Activated T-cell treated with anti-CD3 and anti-CD28 coated beads, Interleukin-2, amount 50 U/mL, for 24 hours (primary cell): ENCODE measurements around the gene KCNC3.
A peak's percentile ranks its signal among the peaks of the same experiment; 100 is the strongest.
"Not testable (repeated sequence)": the region's sequence is repeated elsewhere in the genome, so short reads cannot be mapped to it uniquely, and the experiment has no call there.

Experiments
- DNase-seq: peaks from one replicate; pipeline ENCODE4 v3.0.0-alpha.2; 2020
- H3K27ac Mint-ChIP-seq: 2 replicates; pipeline ENCODE4 v1.8.0; 2020; ENCODE audit warnings: mild to moderate bottlenecking, mixed read lengths
- H3K27me3 Mint-ChIP-seq: 2 replicates; pipeline ENCODE4 v1.8.0; 2020; ENCODE audit warnings: mixed read lengths
- H3K36me3 Mint-ChIP-seq: 2 replicates; pipeline ENCODE4 v1.8.0; 2020; ENCODE audit warnings: low read depth, mixed read lengths
- H3K4me1 Mint-ChIP-seq: 2 replicates; pipeline ENCODE4 v1.8.0; 2020; ENCODE audit warnings: low read depth, mixed read lengths
- H3K4me3 Mint-ChIP-seq: 2 replicates; pipeline ENCODE4 v1.8.0; 2020; ENCODE audit warnings: mild to moderate bottlenecking, moderate library complexity, mixed read lengths
- H3K9me3 Mint-ChIP-seq: 2 replicates; pipeline ENCODE4 v1.8.0; 2020; ENCODE audit warnings: mixed read lengths

KCNC3 gene

GRCh38 chr19:50334741-50335421 lies 5.7 kb upstream of the KCNC3 start:
- no peak for DNase-seq
- Mint-ChIP-seq H3K9me3 (peaks cover 3% of the 10 kb centered on the region), H3K27ac (no peak overlapping the region), H3K27me3 (peaks cover 45% of the 10 kb centered on the region), H3K4me1 (peaks cover 47% of the 10 kb centered on the region), H3K36me3 (peaks cover 2% of the 10 kb centered on the region), H3K4me3 (no peak overlapping the region)

GRCh38 chr19:50333737-50334617 lies 4.8 kb upstream of the KCNC3 start:
- peak overlapping the region; percentile 73 for H3K4me3 Mint-ChIP-seq
- peak; percentile 90 for DNase-seq
- peaks cover 8% of the 10 kb centered on the region for H3K9me3 Mint-ChIP-seq
- H3K36me3 Mint-ChIP-seq, result peaks cover 7% of the 10 kb centered on the region
- H3K27me3 Mint-ChIP-seq, result peaks cover 54% of the 10 kb centered on the region
- H3K4me1 Mint-ChIP-seq, result peaks cover 54% of the 10 kb centered on the region
- peak overlapping the region; percentile 90 for H3K27ac Mint-ChIP-seq

- Mint-ChIP-seq H3K36me3 (peaks cover 7% of the 10 kb centered on the region), H3K4me1 (peaks cover 54% of the 10 kb centered on the region), H3K27ac (peak overlapping the region; percentile 90), H3K9me3 (peaks cover 8% of the 10 kb centered on the region), H3K27me3 (peaks cover 53% of the 10 kb centered on the region), H3K4me3 (peak overlapping the region; percentile 73)
- peak; percentile 92 for DNase-seq
Observed at GRCh38 chr19:50333235-50333736, 4.1 kb upstream of the KCNC3 start.

- peaks cover 59% of the 10 kb centered on the region for H3K4me1 Mint-ChIP-seq
- H3K9me3 Mint-ChIP-seq, result peaks cover 8% of the 10 kb centered on the region
- peaks cover 7% of the 10 kb centered on the region for H3K36me3 Mint-ChIP-seq
- H3K27ac Mint-ChIP-seq, result no peak overlapping the region
- peak overlapping the region; percentile 73 for H3K4me3 Mint-ChIP-seq
- no peak for DNase-seq
- peaks cover 57% of the 10 kb centered on the region for H3K27me3 Mint-ChIP-seq
Observed at GRCh38 chr19:50332244-50333038, 3.3 kb upstream of the KCNC3 start.

- Mint-ChIP-seq H3K4me3 (peak overlapping the region; percentile 73), H3K4me1 (peaks cover 64% of the 10 kb centered on the region), H3K27ac (no peak overlapping the region), H3K36me3 (peaks cover 7% of the 10 kb centered on the region), H3K27me3 (peaks cover 59% of the 10 kb centered on the region), H3K9me3 (peaks cover 8% of the 10 kb centered on the region)
- DNase-seq, result no peak
Observed at GRCh38 chr19:50331994-50332243, 2.7 kb upstream of the KCNC3 start.

GRCh38 chr19:50331221-50331993 lies 2.2 kb upstream of the KCNC3 start:
- Mint-ChIP-seq H3K27me3 (peaks cover 65% of the 10 kb centered on the region), H3K4me1 (peaks cover 69% of the 10 kb centered on the region), H3K27ac (peak overlapping the region; percentile 68), H3K4me3 (peak overlapping the region; percentile 73), H3K36me3 (peaks cover 7% of the 10 kb centered on the region), H3K9me3 (peaks cover 8% of the 10 kb centered on the region)
- DNase-seq, result no peak

GRCh38 chr19:50330365-50331078 lies 1.3 kb upstream of the KCNC3 start:
- DNase-seq, result peak; percentile 84
- Mint-ChIP-seq H3K27ac (peak overlapping the region; percentile 65), H3K9me3 (peaks cover 8% of the 10 kb centered on the region), H3K4me3 (peak overlapping the region; percentile 66), H3K4me1 (peaks cover 68% of the 10 kb centered on the region), H3K36me3 (peaks cover 7% of the 10 kb centered on the region), H3K27me3 (peaks cover 68% of the 10 kb centered on the region)

GRCh38 chr19:50329926-50330294 lies 733 bp upstream of the KCNC3 start:
- peak overlapping the region; percentile 76 for H3K27ac Mint-ChIP-seq
- H3K4me1 Mint-ChIP-seq, result peaks cover 63% of the 10 kb centered on the region
- H3K27me3 Mint-ChIP-seq, result peaks cover 65% of the 10 kb centered on the region
- not testable (repeated sequence) for H3K9me3 Mint-ChIP-seq, H3K36me3 Mint-ChIP-seq, DNase-seq
- H3K4me3 Mint-ChIP-seq, result peak overlapping the region; percentile 66

GRCh38 chr19:50328873-50329145 lies 368 bp downstream of the KCNC3 start:
- no peak overlapping the region for H3K4me3 Mint-ChIP-seq
- H3K27ac Mint-ChIP-seq, result no peak overlapping the region
- no peak for DNase-seq
- peaks cover 56% of the 10 kb centered on the region for H3K4me1 Mint-ChIP-seq
- peaks cover 6% of the 10 kb centered on the region for H3K36me3 Mint-ChIP-seq
- peaks cover 68% of the 10 kb centered on the region for H3K27me3 Mint-ChIP-seq
- H3K9me3 Mint-ChIP-seq, result peaks cover 5% of the 10 kb centered on the region

- Mint-ChIP-seq H3K27me3 (peaks cover 69% of the 10 kb centered on the region), H3K27ac (no peak overlapping the region), H3K4me1 (peaks cover 52% of the 10 kb centered on the region), H3K4me3 (peak overlapping the region; percentile 31), H3K9me3 (peaks cover 5% of the 10 kb centered on the region), H3K36me3 (peaks cover 5% of the 10 kb centered on the region)
- DNase-seq, result peak; percentile 67
Observed at GRCh38 chr19:50328224-50328872, 829 bp downstream of the KCNC3 start.

- no peak overlapping the region for H3K27ac Mint-ChIP-seq
- peaks cover 48% of the 10 kb centered on the region for H3K4me1 Mint-ChIP-seq
- peaks cover 5% of the 10 kb centered on the region for H3K36me3 Mint-ChIP-seq
- DNase-seq, result no peak
- peak overlapping the region; percentile 66 for H3K4me3 Mint-ChIP-seq
- peaks cover 5% of the 10 kb centered on the region for H3K9me3 Mint-ChIP-seq
- peaks cover 67% of the 10 kb centered on the region for H3K27me3 Mint-ChIP-seq
Observed at GRCh38 chr19:50327461-50328223, 1.5 kb downstream of the KCNC3 start.

- H3K4me1 Mint-ChIP-seq, result peaks cover 42% of the 10 kb centered on the region
- no peak overlapping the region for H3K27ac Mint-ChIP-seq
- H3K27me3 Mint-ChIP-seq, result peaks cover 64% of the 10 kb centered on the region
- H3K4me3 Mint-ChIP-seq, result peak overlapping the region; percentile 66
- peaks cover 5% of the 10 kb centered on the region for H3K9me3 Mint-ChIP-seq
- peaks cover 5% of the 10 kb centered on the region for H3K36me3 Mint-ChIP-seq
- DNase-seq, result no peak
Observed at GRCh38 chr19:50327013-50327412, 2.2 kb downstream of the KCNC3 start.
